GM18502 (cell line): ENCODE data around the gene SPP1.
"Not testable (repeated sequence)": the region's sequence is repeated elsewhere in the genome, so short reads cannot be mapped to it uniquely, and the experiment has no call there.

Experiments
- ATAC-seq: cut with Tn5 transposase; IDR thresholded peaks from one replicate; pipeline ENCODE4 v1.9.1; 2021; ENCODE audit warnings: mild to moderate bottlenecking; ENCODE audit not compliant: unreplicated experiment, poor library complexity

The SPP1 gene

DNA sequence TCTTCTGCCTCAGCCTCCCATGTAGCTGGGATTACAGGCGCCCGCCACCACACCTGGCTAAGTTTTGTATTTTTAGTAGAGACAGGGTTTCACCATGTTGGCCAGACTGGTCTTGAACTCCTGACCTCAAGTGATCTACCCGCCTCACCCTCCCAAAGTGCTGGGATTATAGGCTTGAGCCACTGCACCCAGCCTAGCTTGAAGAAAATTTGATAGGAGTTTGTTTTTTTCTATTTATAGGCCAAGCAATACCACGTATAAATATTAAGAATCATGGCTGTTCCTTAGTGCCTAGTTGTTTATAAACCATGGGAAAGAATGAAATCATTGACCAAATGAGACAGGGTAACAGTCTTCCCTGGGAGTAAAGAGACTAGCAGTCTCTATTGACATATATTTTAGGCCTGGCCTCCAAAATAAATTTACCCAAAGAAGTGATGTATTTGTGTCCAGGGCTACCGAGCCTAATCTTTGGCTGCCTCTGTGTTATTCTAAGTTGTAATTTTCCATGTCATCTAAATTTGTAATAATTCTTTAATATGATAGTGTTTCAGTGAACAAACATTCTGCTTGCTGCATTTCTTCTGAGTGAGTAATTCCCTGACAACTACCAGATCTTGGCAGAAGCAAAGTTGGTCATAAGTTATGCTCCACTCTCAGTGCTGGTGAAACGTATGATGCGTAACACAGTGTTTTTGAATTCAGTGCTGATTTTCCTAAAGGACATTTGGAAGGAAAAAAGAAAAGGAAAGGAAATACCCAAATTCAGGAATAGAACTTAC, 42.2 kb downstream of the SPP1 start:
- ATAC-seq = no peak

DNA sequence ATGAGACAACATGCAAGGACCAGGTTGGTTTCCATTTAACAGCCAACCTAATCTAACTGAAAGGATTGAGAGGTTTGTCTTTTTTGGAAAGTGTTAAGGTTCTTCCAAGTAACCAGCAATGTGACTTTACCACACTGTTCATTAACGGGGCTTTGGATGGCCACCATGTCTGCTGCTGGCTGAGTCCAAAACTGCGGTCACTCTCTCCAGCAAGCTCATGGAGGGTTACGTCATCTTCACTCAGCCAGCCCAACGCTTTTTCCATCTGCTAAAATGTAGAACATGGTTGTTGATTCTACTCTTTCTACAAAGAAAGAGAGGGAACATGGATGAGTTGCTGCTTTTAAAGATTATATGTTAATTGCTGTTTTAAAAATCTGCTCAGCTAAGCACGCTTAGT, 43.0 kb downstream of the SPP1 start:
- no peak for ATAC-seq

DNA sequence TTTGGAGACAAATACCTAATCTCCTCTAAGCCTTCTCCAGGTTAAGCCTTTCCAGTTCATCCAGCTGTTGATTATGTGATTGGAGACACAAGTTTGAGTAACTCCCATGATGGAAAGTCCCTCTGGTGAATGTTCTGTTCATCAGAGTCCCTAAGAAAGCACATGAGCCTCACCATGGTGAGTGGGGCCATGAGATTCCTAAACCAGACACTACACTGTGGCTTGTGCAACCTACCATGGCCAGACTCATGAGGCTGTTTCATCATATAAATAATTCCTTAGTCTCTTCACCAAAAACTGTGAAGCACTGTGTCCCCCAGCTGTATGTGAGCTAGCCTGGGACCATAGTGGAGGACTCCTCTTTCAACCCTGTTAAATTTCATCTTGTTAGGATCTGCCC, 46.3 kb downstream of the SPP1 start:
- no peak for ATAC-seq

DNA sequence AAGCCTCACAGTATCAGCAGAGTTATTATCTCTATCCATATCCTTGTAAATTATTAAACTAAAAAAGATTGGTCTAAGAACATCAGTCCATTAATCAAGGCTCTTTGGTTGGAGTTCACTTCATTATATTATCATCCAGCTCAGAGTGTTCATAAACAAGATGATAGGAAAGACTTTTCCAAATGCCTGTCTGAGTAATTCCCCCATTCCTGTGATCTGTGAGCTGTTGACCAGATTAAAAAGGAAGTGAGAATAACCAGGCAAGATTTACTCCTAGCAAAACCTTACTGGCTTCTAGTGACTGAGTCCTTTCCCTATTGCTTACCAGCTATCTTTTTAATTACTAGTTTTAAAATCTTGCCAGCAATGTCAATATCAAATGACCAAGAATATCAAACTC, 46.8 kb downstream of the SPP1 start:
- ATAC-seq = no peak

DNA sequence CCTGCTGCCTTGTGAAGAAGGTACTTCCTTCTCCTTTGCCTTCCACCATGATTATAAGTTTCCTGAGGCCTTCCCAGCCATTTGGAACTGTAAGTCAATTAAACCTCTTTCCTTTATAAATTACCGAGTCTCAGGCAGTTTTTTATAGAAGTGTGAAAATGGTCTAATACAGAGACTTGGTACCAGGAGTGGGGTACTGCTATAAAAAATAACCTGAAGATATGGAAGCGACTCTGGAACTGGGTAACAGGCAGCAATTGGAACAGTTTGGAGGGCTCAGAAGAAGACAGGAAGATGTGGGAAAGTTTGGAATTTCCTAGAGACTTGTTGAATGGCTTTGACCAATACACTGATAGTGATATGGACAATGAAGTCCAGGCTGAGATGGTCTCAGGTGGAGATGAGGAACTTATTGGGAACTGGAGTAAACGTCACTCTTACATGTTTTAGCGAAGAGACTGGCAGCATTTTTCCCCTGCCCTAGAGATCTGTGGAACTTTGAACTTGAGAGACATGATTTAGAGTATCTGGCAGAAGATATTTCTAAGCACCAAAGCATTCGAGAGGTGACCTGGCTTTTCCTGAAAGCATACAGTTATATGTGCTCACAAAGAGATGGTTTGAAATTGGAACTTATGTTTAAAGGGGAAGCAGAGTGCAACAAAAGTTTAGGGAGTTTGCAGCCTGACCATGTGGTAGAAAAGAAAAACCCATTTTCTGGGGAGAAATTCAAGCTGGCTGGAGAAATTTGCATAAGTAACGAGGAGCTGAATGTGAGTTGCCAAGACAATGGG, 50.6 kb downstream of the SPP1 start:
- ATAC-seq = not testable (repeated sequence)

DNA sequence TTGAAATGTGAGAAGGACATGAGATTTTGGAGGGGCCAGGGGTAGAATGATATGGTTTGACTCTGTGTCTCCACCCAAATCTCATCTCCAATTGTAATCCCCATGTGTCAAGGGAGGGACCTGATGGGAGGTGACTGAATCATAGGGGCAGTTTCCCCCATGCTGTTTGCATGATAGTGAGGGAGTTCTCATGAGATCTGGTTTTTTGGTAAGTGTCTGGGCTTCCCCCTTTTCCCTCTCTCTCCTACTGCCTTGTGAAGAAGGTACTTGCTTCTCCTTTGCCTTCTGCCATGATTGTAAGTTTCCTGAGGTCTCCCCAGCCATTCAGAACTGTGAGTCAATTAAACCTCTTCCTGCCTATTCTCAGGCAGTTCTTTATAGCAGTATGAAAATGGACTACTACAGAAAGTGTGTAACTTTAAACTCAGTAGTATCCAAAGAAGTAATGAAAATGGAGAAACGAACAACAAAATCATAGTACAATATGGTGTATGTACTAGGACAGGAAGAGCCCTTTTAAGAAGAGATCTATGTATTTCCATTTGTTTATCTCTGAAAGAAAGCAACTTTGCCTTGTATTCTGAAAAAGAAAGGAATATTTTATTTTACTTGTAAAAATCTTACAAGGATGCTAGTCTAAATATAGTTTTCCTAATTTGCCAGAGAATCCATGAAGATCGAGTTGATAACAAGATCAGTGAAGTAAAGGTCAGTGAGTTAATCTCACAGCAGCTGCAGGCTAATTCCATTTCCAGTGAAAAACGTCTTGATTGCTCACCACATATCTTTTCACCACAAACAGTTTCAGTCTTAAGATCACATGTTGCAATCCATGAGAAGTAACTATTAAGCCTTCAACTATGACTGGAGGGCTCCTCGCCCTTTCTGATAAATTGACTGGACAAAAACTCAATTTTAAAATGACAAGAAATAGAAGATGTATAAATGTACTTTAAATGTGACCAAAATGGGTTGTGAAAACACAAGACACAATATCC, 52.4 kb downstream of the SPP1 start:
- no peak for ATAC-seq

DNA sequence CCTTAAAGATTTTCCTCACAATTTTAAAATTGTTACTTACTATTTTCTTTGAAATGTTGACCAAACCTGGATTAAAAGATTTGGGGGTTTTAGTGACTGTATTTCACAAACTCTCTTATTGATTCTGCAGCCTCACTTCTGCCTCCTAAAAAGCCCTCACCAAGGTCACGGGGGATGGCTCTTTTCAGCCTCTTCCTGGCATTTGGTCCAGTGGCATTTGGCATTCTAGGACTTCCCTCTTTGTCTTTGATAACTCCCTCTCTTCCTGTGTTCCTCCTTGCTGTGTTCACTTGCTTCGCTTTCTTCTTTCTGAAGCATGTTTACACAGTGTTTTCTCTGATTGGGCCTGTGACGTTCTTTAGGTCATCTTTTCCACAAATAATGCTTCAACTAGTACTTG, 53.4 kb downstream of the SPP1 start:
- no peak for ATAC-seq

DNA sequence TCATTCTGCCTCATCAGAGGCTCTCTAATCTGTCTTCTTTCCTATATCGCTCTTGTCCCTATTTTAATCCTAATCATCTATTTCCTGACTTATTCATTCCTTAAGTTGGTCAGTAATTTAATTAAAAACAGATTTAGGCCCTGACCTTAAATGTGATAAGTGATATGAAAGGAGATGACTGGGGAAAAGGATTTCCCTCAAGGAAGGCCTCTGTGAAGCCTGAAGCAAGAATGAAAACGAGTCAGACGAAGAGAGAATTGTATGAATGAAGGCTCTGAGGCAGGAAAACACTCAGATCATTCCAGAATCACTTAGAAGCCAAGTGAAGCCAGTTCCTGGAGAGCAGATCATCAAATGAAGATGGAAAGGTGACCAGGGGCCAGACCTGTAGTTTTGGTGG, 54.0 kb downstream of the SPP1 start:
- ATAC-seq = no peak

DNA sequence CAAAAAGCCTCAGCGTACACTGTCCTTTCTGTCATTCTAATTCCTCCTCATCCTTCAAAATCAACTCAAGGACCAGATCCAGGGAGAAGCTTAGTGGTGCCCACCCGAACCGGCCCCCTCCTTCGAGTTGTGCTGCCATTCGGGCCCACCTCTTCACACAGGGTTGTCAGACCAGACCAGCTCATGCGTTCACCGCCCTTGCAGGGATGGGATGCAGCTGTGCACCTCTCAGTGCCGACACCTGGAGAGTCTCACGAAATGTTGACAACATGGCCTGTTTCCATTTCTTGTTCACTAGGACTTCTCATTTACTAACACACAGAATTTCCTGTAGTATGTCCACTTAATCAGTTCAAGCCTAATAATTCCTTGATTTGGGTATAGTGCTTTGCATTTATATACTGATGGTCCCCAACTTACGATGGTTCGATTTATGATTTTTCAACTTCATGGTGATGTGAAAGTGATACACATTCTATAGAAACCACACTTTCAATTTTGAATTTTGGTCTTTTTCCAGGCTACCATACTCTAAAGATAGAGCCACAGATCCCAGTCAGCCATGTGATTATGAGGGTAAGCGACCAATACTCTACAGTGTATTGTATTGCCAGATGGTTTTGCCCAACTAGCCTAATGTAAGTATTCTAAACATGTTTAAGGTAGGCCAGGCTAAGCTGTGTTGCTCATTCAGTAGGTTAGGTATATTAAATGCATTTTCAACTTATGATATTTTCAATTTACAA, 55.2 kb downstream of the SPP1 start:
- no peak for ATAC-seq
